SK-N-SH treated with all-trans-retinoic acid at 6 μM for 48 hours (cell line): ENCODE measurements around the gene KIF7.

Experiments
- ARNTL ChIP-seq: fragments of 450-650 bp; formaldehyde crosslinking; IDR thresholded peaks from 2 replicates; pipeline ENCODE4 v1.5.0; 2020; ENCODE audit warnings: low read depth, mild to moderate bottlenecking, moderate library complexity, borderline replicate concordance
- RARB ChIP-seq: fragments of 250-450 bp; sonication (Bioruptor Pico); IDR thresholded peaks from 2 replicates; pipeline ENCODE4 v1.8.0; 2021; ENCODE audit warnings: mild to moderate bottlenecking, moderate library complexity
- SNAI2 ChIP-seq: fragments of 250-450 bp; sonication (Bioruptor Pico); IDR thresholded peaks from 2 replicates; pipeline ENCODE4 v1.5.0; 2020; ENCODE audit warnings: mild to moderate bottlenecking, moderate library complexity
- TCF4 ChIP-seq: fragments of 250-450 bp; sonication (Bioruptor Pico); IDR thresholded peaks from 2 replicates; pipeline ENCODE4 v1.8.0; 2021; ENCODE audit warnings: mild to moderate bottlenecking, moderate library complexity, borderline replicate concordance
- TOX ChIP-seq: fragments of 250-450 bp; sonication (Bioruptor Pico); IDR thresholded peaks from 2 replicates; pipeline ENCODE4 v1.8.0; 2021; ENCODE audit warnings: mild to moderate bottlenecking, moderate library complexity, borderline replicate concordance
- ZFP3 ChIP-seq: fragments of 250-450 bp; sonication (Bioruptor Pico); IDR thresholded peaks from 2 replicates; pipeline ENCODE4 v1.5.0; 2020; ENCODE audit warnings: mild to moderate bottlenecking, moderate library complexity
- ZFP30 ChIP-seq: fragments of 450-650 bp; formaldehyde crosslinking; IDR thresholded peaks from 2 replicates; pipeline ENCODE4 v1.5.0; 2022; ENCODE audit warnings: mild to moderate bottlenecking, moderate library complexity
- ZNF70 ChIP-seq: fragments of 450-650 bp; formaldehyde crosslinking; IDR thresholded peaks from 2 replicates; pipeline ENCODE4 v1.5.0; 2020; ENCODE audit warnings: mild to moderate bottlenecking, moderate library complexity
- ZNF8 ChIP-seq: fragments of 450-650 bp; formaldehyde crosslinking; IDR thresholded peaks from 2 replicates; pipeline ENCODE4 v1.5.0; 2020; ENCODE audit warnings: mild to moderate bottlenecking, moderate library complexity
- TF ChIP-seq, protein P1 (sequence below): fragments of 250-450 bp; sonication (Bioruptor Pico); IDR thresholded peaks from 2 replicates; pipeline ENCODE4 v1.5.0; 2020; ENCODE audit warnings: mild to moderate bottlenecking, moderate library complexity
- TF ChIP-seq, protein P2 (sequence below): fragments of 250-450 bp; sonication (Bioruptor Pico); IDR thresholded peaks from 2 replicates; pipeline ENCODE4 v1.5.1; 2020; ENCODE audit warnings: low read depth, mild to moderate bottlenecking, moderate library complexity
- TF ChIP-seq, protein P3 (sequence below): fragments of 250-450 bp; sonication (Bioruptor Pico); IDR thresholded peaks from 2 replicates; pipeline ENCODE4 v1.8.0; 2021; ENCODE audit warnings: low read depth, mild to moderate bottlenecking, moderate library complexity, borderline replicate concordance
- TF ChIP-seq, protein P4 (sequence below): fragments of 250-450 bp; sonication (Bioruptor Pico); IDR thresholded peaks from 2 replicates; pipeline ENCODE4 v1.8.0; 2020; ENCODE audit warnings: mild to moderate bottlenecking, moderate library complexity, borderline replicate concordance

DNA sequence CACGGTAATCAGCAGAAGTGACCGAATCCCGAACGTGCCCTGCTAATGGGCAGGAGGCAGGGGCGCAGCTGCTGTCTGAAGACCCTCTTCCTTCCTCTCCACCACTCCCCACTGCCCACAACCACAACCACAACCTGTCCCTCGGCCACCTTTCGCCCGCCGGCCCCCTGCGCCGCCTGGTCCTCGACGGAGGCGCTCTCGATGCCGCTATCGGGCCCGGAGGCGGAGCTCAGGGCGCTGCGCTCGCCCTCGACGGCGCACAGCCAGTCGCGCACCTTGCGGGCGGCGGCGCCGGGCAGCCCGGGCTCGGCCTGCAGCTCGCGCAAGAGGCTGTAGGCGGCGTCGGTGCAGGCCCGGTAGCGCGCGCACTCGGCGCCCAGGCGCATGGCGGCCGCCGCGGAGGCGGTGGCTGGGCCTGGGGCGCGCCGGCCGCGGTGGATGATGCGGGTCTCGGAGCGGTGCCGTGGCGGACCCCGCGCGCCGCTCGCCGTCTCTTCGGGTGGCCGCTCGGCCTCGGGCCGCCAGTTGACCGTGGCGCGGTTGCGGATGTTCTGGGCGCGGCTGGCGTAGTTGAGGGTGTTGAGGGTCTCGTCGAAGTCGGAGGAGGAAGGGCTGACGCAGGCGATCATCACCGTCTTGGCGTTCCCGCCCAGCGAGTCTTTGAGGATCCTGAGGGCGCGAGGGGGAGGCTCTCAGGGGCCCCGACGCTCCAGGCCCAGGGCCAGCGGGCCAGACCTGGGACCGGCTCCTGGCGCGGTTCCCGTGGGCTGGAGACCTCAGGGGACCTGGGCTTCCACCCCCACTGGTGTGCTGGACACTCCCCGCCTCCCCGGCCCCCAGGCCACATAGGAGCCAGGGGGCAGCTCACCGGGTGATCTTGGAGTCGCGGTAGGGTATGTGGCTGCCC lies 6.9 kb downstream of the KIF7 start:
- TF ChIP-seq, protein P1, sequence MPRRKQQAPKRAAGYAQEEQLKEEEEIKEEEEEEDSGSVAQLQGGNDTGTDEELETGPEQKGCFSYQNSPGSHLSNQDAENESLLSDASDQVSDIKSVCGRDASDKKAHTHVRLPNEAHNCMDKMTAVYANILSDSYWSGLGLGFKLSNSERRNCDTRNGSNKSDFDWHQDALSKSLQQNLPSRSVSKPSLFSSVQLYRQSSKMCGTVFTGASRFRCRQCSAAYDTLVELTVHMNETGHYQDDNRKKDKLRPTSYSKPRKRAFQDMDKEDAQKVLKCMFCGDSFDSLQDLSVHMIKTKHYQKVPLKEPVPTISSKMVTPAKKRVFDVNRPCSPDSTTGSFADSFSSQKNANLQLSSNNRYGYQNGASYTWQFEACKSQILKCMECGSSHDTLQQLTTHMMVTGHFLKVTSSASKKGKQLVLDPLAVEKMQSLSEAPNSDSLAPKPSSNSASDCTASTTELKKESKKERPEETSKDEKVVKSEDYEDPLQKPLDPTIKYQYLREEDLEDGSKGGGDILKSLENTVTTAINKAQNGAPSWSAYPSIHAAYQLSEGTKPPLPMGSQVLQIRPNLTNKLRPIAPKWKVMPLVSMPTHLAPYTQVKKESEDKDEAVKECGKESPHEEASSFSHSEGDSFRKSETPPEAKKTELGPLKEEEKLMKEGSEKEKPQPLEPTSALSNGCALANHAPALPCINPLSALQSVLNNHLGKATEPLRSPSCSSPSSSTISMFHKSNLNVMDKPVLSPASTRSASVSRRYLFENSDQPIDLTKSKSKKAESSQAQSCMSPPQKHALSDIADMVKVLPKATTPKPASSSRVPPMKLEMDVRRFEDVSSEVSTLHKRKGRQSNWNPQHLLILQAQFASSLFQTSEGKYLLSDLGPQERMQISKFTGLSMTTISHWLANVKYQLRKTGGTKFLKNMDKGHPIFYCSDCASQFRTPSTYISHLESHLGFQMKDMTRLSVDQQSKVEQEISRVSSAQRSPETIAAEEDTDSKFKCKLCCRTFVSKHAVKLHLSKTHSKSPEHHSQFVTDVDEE (CRISPR knock-in tag): no peak
- TF ChIP-seq ZFP30 (CRISPR knock-in tag) (no peak), TCF4 (no peak), RARB (CRISPR knock-in tag) (no peak), TOX (CRISPR knock-in tag) (no peak), ZNF70 (CRISPR knock-in tag) (no peak), SNAI2 (no peak), ZFP3 (CRISPR knock-in tag) (no peak), ARNTL (no peak), ZNF8 (CRISPR knock-in tag) (no peak)
- TF ChIP-seq, protein P2, sequence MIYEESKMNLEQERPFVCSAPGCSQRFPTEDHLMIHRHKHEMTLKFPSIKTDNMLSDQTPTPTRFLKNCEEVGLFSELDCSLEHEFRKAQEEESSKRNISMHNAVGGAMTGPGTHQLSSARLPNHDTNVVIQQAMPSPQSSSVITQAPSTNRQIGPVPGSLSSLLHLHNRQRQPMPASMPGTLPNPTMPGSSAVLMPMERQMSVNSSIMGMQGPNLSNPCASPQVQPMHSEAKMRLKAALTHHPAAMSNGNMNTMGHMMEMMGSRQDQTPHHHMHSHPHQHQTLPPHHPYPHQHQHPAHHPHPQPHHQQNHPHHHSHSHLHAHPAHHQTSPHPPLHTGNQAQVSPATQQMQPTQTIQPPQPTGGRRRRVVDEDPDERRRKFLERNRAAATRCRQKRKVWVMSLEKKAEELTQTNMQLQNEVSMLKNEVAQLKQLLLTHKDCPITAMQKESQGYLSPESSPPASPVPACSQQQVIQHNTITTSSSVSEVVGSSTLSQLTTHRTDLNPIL (CRISPR knock-in tag): no peak
- TF ChIP-seq, protein P3, sequence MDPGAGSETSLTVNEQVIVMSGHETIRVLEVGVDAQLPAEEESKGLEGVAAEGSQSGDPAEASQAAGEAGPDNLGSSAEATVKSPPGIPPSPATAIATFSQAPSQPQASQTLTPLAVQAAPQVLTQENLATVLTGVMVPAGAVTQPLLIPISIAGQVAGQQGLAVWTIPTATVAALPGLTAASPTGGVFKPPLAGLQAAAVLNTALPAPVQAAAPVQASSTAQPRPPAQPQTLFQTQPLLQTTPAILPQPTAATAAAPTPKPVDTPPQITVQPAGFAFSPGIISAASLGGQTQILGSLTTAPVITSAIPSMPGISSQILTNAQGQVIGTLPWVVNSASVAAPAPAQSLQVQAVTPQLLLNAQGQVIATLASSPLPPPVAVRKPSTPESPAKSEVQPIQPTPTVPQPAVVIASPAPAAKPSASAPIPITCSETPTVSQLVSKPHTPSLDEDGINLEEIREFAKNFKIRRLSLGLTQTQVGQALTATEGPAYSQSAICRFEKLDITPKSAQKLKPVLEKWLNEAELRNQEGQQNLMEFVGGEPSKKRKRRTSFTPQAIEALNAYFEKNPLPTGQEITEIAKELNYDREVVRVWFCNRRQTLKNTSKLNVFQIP (CRISPR knock-in tag): no peak
- TF ChIP-seq, protein P4, sequence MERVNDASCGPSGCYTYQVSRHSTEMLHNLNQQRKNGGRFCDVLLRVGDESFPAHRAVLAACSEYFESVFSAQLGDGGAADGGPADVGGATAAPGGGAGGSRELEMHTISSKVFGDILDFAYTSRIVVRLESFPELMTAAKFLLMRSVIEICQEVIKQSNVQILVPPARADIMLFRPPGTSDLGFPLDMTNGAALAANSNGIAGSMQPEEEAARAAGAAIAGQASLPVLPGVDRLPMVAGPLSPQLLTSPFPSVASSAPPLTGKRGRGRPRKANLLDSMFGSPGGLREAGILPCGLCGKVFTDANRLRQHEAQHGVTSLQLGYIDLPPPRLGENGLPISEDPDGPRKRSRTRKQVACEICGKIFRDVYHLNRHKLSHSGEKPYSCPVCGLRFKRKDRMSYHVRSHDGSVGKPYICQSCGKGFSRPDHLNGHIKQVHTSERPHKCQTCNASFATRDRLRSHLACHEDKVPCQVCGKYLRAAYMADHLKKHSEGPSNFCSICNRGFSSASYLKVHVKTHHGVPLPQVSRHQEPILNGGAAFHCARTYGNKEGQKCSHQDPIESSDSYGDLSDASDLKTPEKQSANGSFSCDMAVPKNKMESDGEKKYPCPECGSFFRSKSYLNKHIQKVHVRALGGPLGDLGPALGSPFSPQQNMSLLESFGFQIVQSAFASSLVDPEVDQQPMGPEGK: no peak
